GOT3 (cell line): ENCODE data around the gene UGGT2.
"Not testable (repeated sequence)": the region's sequence is repeated elsewhere in the genome, so short reads cannot be mapped to it uniquely, and the experiment has no call there.

ENCODE experiments used
- DNase-seq: peaks from one replicate; lab custom pipeline; 2025; ENCODE audit warnings: mixed read lengths; lab: John Stamatoyannopoulos, UW

UGGT2 gene

GRCh38 chr13:96051946-96052345, 1.3 kb downstream of the UGGT2 start:
- DNase-seq: not testable (repeated sequence)

DNA sequence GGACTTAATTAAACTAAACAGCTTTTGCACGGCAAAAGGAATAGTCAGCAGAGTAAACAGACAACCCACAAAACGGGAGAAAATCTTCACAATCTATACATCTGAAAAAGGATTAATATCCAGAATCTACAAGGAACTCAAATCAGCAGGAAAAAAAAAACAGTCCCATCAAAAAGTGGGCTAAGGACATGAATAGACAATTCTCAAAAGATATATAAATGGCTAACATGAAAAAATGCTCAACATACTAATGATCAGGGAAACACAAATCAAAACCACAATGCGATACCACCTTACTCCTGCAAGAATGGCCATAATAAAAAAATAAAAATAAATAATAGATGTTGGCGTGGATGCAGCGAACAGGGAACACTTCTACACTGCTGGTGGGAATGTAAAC, 1.7 kb downstream of the UGGT2 start:
- DNase-seq: not testable (repeated sequence)

DNA sequence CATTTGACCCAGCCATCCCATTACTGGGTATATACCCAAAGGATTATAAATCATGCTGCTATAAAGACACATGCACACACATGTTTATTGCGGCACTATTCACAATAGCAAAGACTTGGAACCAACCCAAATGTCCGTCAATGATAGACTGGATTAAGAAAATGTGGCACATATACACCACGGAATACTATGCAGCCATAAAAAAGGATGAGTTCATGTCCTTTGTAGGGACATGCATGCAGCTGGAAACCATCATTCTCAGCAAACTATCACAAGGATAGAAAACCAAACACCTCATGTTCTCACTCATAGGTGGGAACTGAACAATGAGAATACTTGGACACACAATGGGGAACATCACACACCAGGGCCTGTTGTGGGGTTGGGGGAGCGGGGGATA, 2.2 kb downstream of the UGGT2 start:
- not testable (repeated sequence) for DNase-seq

DNA sequence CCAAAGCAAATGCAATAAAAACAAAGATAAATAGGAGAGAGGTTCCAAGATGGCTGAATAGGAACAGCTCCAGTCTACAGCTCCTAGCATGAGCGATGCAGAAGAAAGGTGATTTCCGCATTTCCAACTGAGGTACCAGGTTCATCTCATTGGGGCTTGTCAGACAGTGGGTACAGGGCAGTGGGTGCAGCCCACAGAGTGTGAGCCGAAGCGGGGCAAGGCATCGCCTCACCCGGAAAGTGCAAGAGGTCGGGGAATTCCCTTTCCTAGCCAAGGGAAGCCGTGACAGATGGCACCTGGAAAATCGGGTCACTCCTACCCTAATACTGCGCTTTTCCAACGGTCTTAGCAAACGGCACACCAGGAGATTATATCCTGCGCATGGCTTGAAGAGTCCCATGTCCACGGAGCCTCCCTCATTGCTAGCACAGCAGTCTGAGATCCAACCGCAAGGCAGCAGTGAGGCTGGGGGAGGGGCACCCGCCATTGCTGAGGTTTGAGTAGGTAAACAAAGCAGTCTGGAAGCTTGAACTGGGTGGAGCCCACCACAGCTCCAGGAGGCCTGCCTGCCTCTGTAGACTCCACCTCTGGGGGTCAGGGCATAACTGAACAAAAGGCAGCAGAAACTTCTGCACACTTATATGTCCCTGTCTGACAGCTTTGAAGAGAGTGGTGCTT, 6.6 kb downstream of the UGGT2 start:
- not testable (repeated sequence) for DNase-seq

DNA sequence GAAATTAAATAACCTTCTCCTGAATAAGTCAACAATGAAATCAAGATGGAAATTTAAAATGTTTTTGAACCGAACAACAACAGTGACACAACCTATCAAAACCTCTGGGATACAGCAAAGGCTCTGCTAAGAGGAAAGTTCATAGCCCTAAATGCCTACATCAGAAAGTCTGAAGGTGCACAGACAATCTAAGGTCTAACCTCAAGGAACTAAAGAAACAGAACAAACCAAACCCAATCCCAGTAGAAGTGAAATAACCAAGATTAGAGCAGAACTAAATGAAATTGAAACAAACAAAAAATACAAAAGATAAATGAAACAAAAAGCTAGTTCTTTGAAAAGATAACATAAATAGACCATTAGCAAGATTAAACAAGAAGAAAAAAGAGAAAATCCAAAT, 9.0 kb downstream of the UGGT2 start:
- DNase-seq: no peak

DNA sequence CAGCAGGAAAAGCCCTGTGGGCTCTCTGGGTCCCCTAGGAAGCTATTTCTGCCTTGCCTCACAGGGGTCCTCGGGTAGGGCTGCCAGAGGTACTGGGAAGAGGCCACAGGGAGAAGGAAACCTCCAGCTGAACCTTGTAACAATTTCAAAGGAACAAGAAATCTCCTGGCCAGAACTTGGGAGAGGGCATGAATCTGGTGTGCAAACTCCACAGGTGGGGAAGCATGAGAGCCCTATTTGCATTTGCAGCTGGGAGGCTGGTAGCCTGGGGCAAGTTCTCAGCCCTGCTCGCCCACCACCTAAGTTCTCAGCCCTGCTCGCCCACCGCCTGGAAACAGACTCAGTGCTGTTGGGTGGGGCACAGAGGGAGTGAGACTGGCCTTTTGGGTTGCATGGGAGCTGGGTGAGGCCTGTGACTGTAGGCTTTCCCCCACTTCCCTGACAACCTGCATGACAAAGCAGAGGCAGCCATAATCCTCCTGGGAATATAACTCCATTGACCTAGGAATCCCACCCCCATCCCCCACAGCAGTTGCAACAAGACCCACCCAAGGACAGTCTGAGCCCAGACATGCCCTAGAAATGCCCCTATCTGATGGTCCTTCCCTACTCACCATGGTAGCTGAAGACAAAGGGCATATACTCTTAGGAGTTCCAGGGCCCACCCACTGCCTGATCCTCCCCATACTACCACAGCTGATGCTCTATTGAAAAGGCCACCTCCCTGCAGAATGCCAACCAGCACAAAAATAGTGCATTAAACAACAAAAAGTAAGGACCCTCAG, 11.7 kb downstream of the UGGT2 start:
- no peak for DNase-seq

GRCh38 chr13:96036515-96036914, 16.7 kb downstream of the UGGT2 start:
- DNase-seq: no peak

GRCh38 chr13:96034662-96035061, 18.5 kb downstream of the UGGT2 start:
- no peak for DNase-seq

- no peak for DNase-seq
These were observed 19.8 kb downstream of the UGGT2 start for GRCh38 chr13:96033220-96034015.

DNA sequence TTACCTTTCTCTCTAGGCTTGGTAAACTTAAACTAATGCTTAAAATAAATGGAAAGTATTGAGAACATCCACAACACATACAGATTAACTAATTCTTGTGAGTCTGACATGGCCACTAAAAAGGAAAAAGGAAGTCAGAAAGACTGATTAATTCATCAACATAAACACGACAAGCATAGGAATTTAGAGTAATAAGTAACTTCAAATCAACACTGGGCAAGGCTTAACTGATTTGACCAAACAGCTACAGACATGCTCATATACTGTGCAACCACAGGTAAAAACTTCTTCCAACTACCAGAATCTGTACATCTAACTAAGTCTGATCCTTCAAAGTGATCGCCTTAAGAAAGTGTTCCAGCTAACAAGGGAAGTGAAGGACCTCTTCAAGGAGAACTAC, 20.5 kb downstream of the UGGT2 start:
- no peak for DNase-seq

DNA sequence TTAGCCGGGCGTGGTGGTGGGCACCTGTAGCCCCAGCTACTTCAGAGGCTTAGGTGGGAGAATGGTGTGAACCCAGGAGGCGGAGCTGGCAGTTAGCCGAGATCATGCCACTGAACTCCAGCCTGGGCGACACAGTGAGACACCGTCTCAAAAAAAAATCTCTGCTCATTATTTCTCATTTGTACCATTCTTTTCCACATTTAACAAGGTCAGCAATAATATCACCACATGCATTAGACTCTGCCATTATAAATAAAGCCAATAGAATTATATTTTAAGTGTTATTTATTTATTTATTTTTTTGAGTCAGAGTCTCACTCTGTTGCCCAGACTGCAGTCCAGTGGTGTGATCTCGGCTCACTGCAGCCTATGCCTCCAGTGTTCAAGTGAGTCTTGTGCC, 24.2 kb downstream of the UGGT2 start:
- DNase-seq: no peak

GRCh38 chr13:96027496-96027895, 25.7 kb downstream of the UGGT2 start:
- no peak for DNase-seq

DNA sequence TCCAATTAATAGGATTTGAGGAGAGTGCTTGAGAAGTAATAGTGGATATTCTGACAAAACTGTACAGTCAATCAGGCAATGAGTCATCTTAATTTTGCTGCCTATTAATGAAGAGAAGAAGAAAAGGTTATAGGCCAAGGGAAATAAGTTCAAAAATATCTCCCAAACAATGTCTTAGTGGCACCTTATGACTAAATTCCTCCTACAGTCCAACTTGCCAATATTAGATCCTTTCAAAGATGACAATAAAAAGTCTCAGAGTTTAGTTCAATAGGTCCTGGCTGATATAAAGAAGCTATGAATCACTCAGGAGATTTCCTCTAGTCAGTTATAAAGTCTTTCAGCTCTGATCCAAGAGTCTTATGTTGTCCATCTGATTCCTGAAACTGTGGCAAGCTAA, 27.9 kb downstream of the UGGT2 start:
- no peak for DNase-seq

DNA sequence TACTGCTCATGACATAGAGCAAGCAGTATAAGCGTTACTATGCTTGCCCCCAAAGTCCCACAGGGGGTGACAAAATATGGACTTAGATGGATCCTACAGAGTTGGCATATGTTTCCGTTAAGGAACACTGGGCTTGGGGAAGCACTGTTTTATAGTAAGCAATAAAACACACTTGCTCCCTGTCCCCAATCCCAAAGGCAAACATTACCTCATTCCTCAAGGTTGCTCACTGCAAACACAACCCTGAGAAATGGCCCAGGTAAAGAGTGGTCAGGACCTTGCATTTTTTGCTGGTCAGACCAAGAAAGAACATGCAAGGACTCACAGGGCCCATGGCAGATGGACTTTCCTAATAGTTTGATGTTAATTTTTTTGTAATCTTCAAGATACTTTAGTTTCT, 32.3 kb downstream of the UGGT2 start:
- no peak for DNase-seq

DNA sequence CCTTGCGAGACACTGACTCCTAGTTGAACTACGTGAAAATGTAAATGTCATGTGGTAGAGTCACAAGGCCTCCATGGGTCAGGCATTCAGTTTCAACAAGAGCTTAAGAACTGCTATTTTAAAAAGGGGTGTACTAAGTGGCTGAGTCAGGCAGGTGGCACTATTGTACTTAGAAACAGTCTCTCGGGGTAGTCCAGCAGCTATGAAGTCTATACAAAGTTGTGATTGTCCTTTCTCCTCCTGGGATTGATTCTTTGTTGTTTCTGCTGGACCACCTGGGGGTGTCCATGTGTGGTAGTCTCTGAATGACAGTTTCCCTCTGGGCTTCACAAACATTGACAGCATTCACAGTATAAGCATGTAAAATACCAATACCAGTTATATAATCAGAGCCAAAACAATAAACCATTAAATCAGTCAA, 33.0 kb downstream of the UGGT2 start:
- no peak for DNase-seq

DNA sequence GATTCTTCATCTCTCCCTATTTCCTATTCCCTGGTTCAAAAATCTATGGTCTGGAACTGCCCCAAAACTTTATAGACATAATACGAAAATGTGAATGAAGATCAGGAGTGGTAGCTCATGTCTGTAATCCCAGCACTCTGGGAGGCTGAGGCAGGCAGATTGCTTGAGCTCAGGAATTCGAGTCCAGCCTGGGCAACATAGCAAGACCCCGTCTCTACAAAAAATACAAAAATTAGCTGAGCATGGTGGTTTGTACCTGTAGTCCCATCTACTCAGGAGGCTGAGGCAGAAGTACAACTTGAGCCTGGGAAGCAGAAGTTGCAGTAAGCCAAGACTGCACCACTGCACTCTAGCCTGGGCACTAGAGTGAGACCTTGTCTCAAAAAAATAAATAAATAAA, 35.1 kb downstream of the UGGT2 start:
- DNase-seq: no peak

GRCh38 chr13:96011291-96011872, 41.8 kb downstream of the UGGT2 start:
- DNase-seq: no peak

GRCh38 chr13:96003304-96003703, 49.9 kb downstream of the UGGT2 start:
- peak; percentile 27 for DNase-seq

- no peak for DNase-seq
These were observed 50.7 kb downstream of the UGGT2 start for GRCh38 chr13:96002322-96003131.

DNA sequence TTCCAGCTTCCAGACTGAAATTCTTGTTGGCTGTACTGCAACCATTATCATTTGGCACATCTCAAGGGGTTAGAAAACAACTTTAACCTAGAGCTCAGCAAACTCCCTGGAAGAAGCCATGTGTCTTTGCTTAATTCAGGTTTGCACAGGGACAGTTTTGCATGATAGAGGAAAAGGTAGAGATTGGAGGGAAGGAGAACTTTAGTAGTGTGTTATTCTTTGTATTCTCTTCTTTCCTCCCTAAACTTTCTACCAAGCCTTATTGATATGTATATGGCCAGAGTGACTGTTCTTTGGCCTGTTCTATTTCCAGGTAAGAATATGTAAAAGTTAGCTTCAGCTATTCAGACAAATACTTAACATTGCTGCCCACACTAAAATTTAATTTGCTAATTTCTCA, 53.1 kb downstream of the UGGT2 start:
- DNase-seq: no peak

DNA sequence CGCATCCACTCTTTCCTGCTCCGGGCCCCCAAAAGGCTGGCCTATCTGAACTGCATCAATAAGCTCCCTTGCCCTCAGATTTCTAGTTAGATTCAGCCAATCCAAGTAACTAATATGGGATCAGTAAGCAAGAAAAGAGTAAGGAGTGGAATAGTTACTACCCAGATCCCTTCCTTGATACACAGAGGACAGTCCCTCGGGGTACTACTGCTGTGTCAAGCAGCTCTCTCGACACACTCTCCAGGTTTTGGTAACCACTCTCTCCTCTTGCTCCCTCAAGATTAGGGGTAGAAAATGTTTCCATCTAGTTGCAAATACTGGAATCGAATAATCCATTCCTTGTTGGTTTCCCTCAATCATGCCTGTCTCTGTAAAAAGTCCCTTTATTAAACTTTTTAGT, 65.4 kb downstream of the UGGT2 start:
- no peak for DNase-seq

DNA sequence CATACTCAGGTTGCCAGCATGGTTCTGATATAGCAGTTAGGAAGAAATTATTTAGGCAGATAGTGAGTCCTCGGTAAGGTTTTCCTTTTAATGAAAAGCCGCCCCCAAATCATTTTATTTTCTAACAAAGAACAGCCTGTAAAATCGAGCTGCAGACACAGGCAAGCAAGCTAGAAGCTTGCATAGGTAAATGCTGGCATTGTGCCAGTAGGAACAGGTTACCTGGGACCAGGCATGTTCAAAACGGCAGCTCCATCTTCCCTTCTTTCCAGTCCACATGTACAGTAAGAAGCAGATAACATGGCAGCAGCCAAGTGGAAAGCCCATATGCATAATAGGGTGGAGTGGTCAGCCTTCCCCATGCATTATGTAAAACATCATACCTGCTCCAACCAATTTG, 71.1 kb downstream of the UGGT2 start:
- no peak for DNase-seq
